Neuronal stem cell (in vitro differentiated cells): ENCODE measurements around the gene ZNF585A.

Experiments
- DNase-seq: peaks from one replicate; pipeline ENCODE4 v3.0.0-alpha.2; 2013; ENCODE audit warnings: low spot score
- H2AFZ ChIP-seq: one replicate; pipeline ENCODE4 v1.6.1; 2013; ENCODE audit warnings: mild to moderate bottlenecking, low read length, inconsistent platforms
- H2AK5ac ChIP-seq: 2 replicates; pipeline ENCODE4 v1.6.1; 2013; ENCODE audit warnings: low read depth, mild to moderate bottlenecking, inconsistent platforms, low read length, moderate library complexity, mixed read lengths
- H2BK120ac ChIP-seq: 2 replicates; pipeline ENCODE4 v1.6.1; 2013; ENCODE audit warnings: low read depth, mild to moderate bottlenecking, inconsistent platforms, low read length, moderate library complexity, mixed read lengths
- H2BK12ac ChIP-seq: one replicate; pipeline ENCODE4 v1.6.1; 2013; ENCODE audit warnings: low read length, inconsistent platforms
- H2BK15ac ChIP-seq: 2 replicates; pipeline ENCODE4 v1.6.1; 2013; ENCODE audit warnings: mild to moderate bottlenecking, low read length, inconsistent platforms, mixed read lengths
- H2BK5ac ChIP-seq: one replicate; pipeline ENCODE4 v1.6.1; 2013; ENCODE audit warnings: inconsistent platforms, mild to moderate bottlenecking, low read length, moderate library complexity
- H3K14ac ChIP-seq: one replicate; pipeline ENCODE4 v1.6.1; 2013; ENCODE audit warnings: low read length, inconsistent platforms
- H3K18ac ChIP-seq: 2 replicates; pipeline ENCODE4 v1.6.1; 2013; ENCODE audit warnings: low read length, inconsistent platforms
- H3K23ac ChIP-seq: 2 replicates; pipeline ENCODE4 v1.6.1; 2013; ENCODE audit warnings: low read depth, mild to moderate bottlenecking, mixed read lengths, low read length, inconsistent platforms; ENCODE audit not compliant: poor library complexity
- H3K27ac ChIP-seq: replicated peaks from 3 replicates; pipeline ENCODE4 v1.5.1; 2013; ENCODE audit warnings: low read length, inconsistent platforms
- H3K27me3 ChIP-seq, 3 experiments: 2 replicates each; pipeline ENCODE4 v1.6.1; 2013; ENCODE audit warnings: low read length in 3 of 3, mild to moderate bottlenecking in 2 of 3, inconsistent platforms in 1 of 3, low read depth in 1 of 3, mixed read lengths in 1 of 3, moderate library complexity in 1 of 3; ENCODE audit not compliant: control insufficient read depth in 3 of 3, insufficient read depth in 3 of 3
- H3K36me3 ChIP-seq, 2 donors: replicated peaks in 1 of 2; 2 replicates each; pipeline ENCODE4 v1.6.1; 2013; ENCODE audit warnings: low read length in 2 of 2; ENCODE audit not compliant: control insufficient read depth in 2 of 2, insufficient read depth in 2 of 2
- H3K4ac ChIP-seq: 2 replicates; pipeline ENCODE4 v1.6.1; 2013; ENCODE audit warnings: inconsistent platforms, mild to moderate bottlenecking, low read length, moderate library complexity
- H3K4me1 ChIP-seq, 2 donors: 1 replicate in 1 of 2; 2 replicates in 1 of 2; pipeline ENCODE4 v1.6.1; 2013; ENCODE audit warnings: low read length in 2 of 2, low read depth in 1 of 2; ENCODE audit not compliant: control insufficient read depth in 2 of 2, insufficient read depth in 1 of 2
- H3K4me2 ChIP-seq: one replicate; pipeline ENCODE4 v1.6.1; 2013; ENCODE audit warnings: mild to moderate bottlenecking, low read length, inconsistent platforms; ENCODE audit not compliant: insufficient read depth, poor library complexity, severe bottlenecking
- H3K4me3 ChIP-seq, 2 donors: 2 replicates each; pipeline ENCODE4 v1.5.1; 2013; ENCODE audit warnings: low read length in 2 of 2, mild to moderate bottlenecking in 2 of 2, inconsistent platforms in 1 of 2, moderate library complexity in 1 of 2
- H3K79me1 ChIP-seq: one replicate; pipeline ENCODE4 v1.6.1; 2013; ENCODE audit warnings: low read depth, mild to moderate bottlenecking, inconsistent platforms, low read length, moderate library complexity
- H3K9ac ChIP-seq: one replicate; pipeline ENCODE4 v1.6.1; 2013; ENCODE audit warnings: mild to moderate bottlenecking, low read depth, low read length, inconsistent platforms; ENCODE audit not compliant: poor library complexity
- H3K9me3 ChIP-seq, 2 donors: replicated peaks in 1 of 2; 2 replicates each; pipeline versions ENCODE3 to v1.6.1; 2013; ENCODE audit warnings: low read length in 2 of 2, mild to moderate bottlenecking in 2 of 2, inconsistent platforms in 1 of 2, low read depth in 1 of 2, mixed read lengths in 1 of 2, moderate library complexity in 1 of 2; ENCODE audit not compliant: control insufficient read depth in 2 of 2, insufficient read depth in 1 of 2
- H4K8ac ChIP-seq: one replicate; pipeline ENCODE4 v1.6.1; 2013; ENCODE audit warnings: low read depth, mild to moderate bottlenecking, inconsistent platforms, low read length, moderate library complexity
- H4K91ac ChIP-seq: one replicate; pipeline ENCODE4 v1.6.1; 2013; ENCODE audit warnings: low read length, low read depth, mild to moderate bottlenecking, inconsistent platforms; ENCODE audit not compliant: poor library complexity
- WGBS, 2 donors: extraction: QIAGEN DNeasy Blood & Tissue Kit; methylation state at CpG; one replicate each; pipeline ENCODE4 v1.1.7; 2013; ENCODE audit warnings: missing lambda C conversion rate in 2 of 2, mixed read lengths in 1 of 2; ENCODE audit not compliant: insufficient read length in 2 of 2, insufficient replicate concordance in 1 of 2; ENCODE audit errors: extremely low coverage in 2 of 2; 5-methylcytosine and 5-hydroxymethylcytosine counted together

The ZNF585A gene

GRCh38 chr19:37098570-37098969 is 73.9 kb downstream of the ZNF585A start:
- Histone ChIP-seq H2AK5ac (no peak overlapping the region), H3K4me3 (no peak overlapping the region), H2BK12ac (no peak overlapping the region), H3K18ac (no peak overlapping the region), H3K27ac (no peak overlapping the region), H4K8ac (no peak overlapping the region), H4K91ac (no peak overlapping the region), H2BK15ac (no peak overlapping the region), H3K27me3 (no peaks in the 10 kb centered on the region), H2BK5ac (no peak overlapping the region), H2BK120ac (no peak overlapping the region), H3K9me3 (peaks cover 17 to 93% of the 10 kb centered on the region in 2 donors), H3K4ac (no peak overlapping the region), H3K4me1 (no peaks in the 10 kb centered on the region), H3K36me3 (peaks cover 13 to 68% of the 10 kb centered on the region in 2 donors), H3K23ac (no peak overlapping the region), H3K9ac (no peak overlapping the region), H3K4me2 (no peak overlapping the region), H2AFZ (no peak overlapping the region), H3K14ac (no peak overlapping the region), H3K79me1 (peaks cover 5% of the 10 kb centered on the region)
- DNase-seq: no peak
- no CpG with 5 or more reads among the region's 1 CpG for WGBS, 2 donors

- Histone ChIP-seq H3K9ac (no peak overlapping the region), H4K8ac (no peak overlapping the region), H4K91ac (no peak overlapping the region), H3K36me3 (peaks cover 8 to 75% of the 10 kb centered on the region in 2 donors), H3K4me3 (no peak overlapping the region), H3K18ac (no peak overlapping the region), H2BK5ac (no peak overlapping the region), H3K23ac (no peak overlapping the region), H3K27me3 (no peaks in the 10 kb centered on the region), H3K4me2 (no peak overlapping the region), H3K14ac (no peak overlapping the region), H3K4ac (no peak overlapping the region), H2AFZ (no peak overlapping the region), H2BK15ac (no peak overlapping the region), H2AK5ac (no peak overlapping the region), H3K79me1 (no peaks in the 10 kb centered on the region), H3K27ac (no peak overlapping the region), H3K4me1 (no peaks in the 10 kb centered on the region), H2BK120ac (no peak overlapping the region), H2BK12ac (no peak overlapping the region), H3K9me3 (peaks cover 4 to 95% of the 10 kb centered on the region in 2 donors)
- WGBS, 2 donors: no CpG with 5 or more reads among the region's 1 CpG
- DNase-seq: no peak
Measured at GRCh38 chr19:37095859-37096258, 76.6 kb downstream of the ZNF585A start.
